Right forelimb (tissue), 1 donor: ENCODE measurements around the gene ANKRD11.
"Not testable (repeated sequence)": the region's sequence is repeated elsewhere in the genome, so short reads cannot be mapped to it uniquely, and the experiment has no call there.

Experiments used
- DNase-seq: peaks from one replicate; pipeline ENCODE4 v3.0.0-alpha.2; 2018

The ANKRD11 gene

DNA sequence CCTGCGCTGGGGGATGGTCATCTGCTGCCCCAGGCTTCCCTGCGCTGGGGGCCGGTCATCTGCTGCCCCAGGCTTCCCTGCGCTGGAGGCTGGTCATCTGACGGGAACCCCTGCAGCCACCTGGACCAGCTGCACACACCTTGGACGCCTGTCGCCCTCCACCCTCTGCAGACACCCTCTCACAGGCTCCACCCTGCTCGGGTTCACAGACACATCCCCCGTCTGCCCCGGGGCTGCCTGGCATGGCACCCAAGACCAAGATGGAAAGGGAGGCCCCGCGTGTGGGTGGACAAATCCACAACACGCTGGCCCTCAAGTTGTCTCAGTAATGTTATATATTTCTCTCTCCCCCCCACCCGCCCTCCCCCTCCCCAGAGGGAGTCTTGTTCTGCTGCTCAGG, 89.6 kb downstream of the ANKRD11 start:
- no peak for DNase-seq

DNA sequence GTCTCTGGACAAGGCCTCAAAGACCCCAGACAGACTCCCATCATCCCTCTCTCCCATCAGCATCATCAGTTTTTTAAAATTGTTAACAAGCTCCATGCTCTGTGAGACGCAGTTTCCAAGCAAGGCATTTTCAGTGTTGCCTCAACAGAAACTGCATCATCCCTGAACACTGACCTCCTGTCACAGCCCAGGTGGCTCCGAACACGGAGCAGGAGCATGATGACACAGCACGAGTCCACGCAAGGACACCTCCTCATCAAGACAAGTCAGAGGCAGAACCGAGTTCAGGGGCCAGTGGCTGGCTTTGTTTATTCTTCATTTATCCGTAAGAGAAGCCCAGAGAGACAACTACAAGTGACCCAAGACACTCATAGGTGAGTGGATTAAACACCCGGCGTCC, 91.4 kb downstream of the ANKRD11 start:
- DNase-seq, result no peak

DNA sequence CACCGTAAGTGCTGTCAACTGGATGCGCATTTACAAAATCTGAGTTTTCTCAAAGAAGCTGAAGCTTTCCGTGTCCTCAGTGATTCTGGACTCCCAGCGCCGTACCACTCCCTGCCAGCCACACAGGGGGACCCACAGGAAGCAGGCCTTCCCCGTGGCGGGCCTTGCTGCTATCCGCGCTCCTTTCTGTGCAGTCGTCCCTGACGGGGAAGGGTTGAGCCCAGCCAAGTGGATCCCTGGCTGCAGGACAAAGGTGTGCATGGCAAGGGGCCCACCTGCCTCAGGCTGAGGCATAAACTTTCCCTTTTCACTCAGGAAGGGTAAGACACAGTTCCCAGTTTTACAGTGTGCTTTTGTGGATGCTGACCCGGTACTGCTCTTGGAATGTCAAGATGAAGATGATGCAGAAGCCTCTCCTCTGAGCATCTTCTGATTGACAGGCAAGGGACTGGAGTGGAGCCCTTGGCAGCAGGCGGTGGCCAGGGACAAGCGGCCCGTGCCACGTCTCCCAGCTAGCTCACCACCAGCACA, 93.0 kb downstream of the ANKRD11 start:
- no peak for DNase-seq

DNA sequence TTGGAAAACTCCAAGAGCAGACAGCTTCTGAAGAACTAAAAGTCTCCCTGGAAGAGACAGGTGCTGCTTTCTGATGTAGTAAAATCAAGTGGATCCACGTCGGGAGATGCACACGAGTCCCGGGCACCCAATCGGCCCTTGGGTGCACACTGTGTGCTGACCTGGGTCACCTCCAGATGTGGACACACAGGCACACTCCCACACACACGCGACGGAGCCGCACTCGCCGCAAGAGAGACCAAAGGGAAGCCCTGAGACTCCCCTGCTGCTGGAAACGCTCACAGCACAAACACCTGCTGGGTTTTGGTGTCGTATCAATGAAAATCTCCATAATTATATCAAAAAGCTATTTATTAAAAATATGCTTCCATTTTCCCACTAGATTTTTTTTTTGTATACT, 94.2 kb downstream of the ANKRD11 start:
- no peak for DNase-seq

DNA sequence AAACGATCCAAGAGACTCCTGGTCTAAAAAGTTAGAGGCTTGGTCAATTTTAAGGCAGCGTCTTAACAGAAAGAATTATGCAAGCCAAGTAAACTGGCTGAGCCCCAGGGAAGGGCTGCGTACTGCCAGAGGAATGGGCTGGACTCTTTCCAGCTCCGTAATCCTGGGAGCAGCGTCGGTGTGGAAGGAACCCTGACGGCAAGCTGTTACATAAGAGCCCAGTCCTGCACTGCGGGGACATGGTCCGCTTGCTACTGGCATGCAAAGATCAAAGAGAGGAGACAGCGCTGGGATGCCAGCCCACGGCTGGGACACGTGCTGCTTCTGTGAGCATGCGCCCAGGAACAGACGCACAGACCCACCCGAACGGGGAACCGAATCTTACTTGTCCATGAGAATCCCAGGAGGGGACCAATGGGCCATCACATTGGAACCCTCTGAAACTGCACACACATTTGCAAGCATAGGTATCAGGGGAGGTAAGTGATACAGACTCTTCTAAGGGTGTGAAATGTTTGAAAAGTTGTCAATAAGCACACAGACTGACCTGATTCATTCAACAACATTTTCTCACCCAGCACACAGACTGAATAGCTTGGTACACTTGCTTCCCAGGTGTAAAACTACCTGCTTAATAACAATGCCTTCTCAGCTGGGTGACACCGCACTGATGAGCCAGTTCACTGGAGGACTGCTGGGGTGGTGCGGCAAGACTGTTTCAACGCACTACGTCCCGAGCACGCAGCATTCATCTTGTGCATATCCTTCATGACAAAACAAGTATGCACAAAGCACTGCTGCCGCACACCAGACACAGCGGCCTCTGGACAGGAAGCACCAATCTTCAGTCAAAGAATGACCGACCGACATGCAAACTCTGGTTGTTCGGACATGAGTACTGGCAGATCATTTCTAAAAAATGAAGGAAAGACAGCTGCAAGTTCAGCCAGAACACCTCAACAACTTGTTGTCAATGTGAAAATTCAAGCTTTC, 94.9 kb downstream of the ANKRD11 start:
- peak; percentile 86 for DNase-seq

DNA sequence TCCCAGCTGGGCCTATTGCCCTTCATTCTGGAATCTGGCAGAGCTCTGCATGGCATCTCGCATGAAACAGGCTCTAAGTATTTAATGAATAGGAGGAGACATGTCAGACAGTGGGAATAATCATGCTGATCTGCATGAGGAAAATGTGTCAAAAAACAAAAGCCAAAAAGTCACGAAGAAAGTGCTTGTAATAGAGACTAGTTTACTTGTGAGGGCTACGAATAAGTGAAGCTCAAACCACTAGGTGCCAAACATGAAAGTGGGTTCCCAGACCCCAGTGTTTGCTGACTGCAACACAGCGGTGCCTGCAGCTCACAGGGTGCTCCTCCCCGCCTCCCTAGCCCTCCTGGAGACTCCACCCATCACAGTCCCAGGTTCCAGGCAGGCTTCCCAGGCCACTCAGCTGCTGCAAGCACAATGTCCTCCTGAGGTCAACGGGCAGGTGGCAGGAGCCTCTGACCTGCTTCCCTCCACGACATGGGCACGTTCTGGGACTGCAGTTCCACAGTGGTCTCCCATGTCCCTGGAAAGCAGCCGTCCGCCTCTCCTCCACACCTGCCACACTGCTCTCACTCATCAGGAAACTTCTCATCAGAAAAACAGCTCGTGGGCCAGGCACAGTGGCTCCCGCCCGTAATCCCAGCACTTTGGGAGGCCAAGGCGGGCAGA, 96.5 kb downstream of the ANKRD11 start:
- no peak for DNase-seq

DNA sequence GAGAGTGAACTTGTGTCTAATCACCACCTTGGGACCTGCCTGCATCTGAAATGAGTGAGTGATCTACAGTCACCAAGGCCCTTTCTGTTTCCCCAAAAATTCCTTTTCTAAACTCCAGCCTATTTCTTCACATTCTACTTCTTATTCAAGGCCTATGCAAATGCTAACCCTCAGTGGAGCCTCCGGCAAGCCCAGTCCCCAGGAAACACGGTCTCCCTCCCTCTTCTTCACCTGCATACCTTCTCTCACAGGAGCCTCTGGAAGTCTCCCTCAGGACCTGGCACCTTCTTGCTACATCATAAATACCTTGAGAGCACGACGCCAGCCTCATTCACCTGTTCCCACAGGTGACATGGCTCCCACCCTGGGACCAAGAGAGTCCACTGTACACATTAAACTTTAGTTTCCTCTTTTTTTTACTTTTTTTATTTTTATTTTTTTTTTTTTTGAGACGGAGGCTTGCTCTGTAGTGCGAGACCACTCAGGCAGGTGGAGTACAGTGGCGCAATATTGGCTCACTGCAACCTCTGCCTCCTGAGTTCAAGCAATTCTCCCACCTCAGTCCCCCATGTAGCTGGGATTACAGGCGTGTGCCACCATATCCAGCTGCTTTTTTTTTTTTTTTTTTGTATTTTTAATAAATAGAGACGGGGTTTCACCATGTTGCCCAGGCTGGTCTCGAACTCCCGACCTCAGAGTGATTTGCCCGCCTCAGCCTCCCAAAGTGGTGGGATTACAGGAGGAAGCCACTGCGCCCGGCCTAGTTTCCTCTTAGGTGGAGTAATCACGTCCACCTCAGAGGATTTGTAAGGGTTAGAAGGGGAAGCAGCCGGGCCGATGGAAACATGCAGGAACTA, 97.3 kb downstream of the ANKRD11 start:
- no peak for DNase-seq

DNA sequence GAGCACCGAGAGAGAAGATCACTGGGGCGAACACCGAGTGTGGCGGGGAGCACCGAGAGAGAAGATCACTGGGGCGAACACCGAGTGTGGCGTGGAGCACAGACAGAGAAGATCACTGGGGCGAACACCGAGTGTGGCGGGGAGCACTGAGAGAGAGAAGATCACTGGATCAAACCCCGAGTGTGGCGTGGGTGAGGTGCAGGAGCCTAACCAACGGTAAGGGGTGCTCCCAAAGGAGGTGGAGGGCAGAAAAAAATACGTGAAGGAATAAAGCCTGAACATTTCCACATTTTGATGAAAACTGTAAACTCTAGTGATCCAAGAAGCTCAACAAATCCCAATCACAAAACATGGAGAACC, 100.2 kb downstream of the ANKRD11 start:
- not testable (repeated sequence) for DNase-seq

DNA sequence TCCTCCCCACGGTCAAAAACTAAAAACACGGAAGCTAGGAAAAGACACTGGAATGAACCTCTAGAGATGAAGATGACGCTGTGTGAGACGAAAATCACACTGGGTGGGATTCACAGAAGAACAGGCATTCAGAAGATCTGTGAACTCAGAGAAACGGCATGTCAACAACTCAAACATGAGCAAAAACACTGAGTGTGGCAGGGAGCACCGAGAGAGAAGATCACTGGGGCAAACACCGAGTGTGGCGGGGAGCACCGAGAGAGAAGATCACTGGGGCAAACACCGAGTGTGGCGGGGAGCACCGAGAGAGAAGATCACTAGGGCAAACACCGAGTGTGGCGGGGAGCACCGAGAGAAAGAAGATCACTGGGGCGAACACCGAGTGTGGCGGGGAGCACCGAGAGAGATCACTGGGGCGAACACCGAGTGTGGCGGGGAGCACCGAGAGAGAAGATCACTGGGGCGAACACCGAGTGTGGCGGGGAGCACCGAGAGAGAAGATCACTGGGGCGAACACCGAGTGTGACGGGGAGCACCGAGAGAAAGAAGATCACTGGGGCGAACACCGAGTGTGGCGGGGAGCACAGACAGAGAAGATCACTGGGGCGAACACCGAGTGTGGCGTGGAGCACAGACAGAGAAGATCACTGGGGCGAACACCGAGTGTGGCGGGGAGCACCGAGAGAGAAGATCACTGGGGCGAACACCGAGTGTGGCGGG, 100.7 kb downstream of the ANKRD11 start:
- not testable (repeated sequence) for DNase-seq

DNA sequence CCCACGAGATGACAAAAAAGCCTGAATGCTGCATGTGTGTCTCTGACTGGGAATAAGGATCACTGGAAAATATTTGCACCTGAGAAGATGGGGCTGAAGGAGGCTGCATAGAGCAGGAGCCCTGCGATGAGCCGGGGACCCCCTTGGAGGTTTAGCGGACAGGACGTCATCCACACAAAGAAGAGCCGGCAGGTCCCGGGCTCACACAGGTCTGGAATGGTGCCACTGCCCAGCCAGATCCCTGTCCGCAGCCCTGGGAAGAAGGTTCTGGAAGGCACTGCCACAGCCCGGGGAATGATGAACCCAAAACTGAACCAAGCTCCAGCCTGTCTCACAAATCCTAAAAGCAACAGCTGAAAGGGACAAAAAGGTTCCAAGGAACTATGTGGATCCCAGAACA, 101.8 kb downstream of the ANKRD11 start:
- no peak for DNase-seq

DNA sequence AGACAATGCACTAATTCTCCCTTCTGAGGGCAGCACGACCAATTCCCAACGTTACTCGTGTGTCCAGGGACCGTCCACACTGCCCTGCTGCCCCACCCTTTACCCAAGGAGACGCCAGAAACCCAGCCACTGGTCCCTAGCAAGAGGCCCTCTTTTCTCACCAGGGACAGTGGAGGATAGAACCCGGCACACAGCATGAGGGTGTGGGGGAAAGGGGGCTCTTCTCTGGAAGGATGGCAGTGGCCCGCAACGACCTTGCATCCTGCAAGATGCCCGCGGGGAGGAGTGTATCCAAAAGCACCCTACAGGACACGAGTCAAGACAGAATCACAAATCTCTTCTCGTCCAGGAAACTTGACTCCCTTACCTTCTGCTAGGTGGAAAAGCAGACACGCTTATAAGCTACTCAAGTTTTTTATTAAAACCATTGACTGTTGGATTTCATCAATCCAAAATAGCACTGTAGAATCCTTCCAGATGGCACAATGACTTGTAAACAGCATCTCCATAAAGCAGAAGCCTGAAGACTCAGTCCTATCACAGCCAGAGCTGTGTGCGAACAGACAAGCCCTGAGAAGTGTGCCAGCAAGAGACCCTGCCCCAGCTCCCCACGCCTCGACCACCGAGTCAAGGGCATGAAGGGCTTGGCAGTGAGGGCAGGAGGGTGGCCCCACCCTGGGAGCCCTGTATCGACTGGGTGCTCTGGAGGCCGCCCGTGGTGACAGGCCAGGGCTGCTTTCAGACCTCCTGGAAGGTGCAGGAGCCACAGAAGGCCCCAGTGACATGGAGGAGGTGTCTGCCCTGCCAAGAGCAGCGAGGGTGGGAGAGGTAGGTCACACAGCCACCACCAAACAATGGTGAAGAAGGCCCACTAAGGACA, 103.8 kb downstream of the ANKRD11 start:
- no peak for DNase-seq

DNA sequence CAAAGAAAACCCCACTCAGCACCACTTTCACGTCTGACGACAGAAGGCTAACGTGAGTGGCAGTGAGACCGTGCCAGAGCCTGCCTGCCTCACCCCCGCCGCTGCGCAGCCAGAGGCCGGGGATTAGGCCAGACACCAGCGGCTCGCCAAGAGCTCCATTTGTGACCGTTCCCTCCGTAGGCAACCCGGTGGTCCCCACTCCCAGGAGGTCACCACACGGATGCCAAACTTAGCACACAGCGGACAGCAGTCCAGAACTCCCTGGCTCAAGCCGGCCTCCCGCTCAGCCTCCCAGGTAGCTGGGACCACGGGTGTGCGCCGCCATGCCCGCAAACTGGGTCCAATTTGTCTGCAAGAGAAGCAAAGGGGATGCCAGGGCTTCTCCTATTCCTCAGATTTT, 104.6 kb downstream of the ANKRD11 start:
- DNase-seq, result no peak

DNA sequence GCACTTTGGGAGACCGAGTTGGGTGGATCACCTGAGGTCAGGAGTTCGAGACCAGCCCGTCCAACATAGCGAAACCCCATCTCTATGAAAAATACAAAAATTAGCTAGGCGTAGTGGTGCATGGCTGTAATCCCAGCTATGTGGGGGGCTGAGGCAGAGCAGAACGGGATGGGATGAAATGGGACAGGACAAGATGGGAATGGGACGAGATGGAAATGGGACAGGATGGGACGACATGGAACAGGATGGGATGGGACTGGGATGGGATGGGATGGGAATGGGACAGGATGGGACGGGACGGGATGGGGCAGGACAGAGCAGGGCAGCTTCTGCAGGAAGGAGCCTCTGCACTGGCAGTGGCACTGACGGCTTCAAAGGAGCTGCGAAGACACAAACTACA, 106.1 kb downstream of the ANKRD11 start:
- no peak for DNase-seq

DNA sequence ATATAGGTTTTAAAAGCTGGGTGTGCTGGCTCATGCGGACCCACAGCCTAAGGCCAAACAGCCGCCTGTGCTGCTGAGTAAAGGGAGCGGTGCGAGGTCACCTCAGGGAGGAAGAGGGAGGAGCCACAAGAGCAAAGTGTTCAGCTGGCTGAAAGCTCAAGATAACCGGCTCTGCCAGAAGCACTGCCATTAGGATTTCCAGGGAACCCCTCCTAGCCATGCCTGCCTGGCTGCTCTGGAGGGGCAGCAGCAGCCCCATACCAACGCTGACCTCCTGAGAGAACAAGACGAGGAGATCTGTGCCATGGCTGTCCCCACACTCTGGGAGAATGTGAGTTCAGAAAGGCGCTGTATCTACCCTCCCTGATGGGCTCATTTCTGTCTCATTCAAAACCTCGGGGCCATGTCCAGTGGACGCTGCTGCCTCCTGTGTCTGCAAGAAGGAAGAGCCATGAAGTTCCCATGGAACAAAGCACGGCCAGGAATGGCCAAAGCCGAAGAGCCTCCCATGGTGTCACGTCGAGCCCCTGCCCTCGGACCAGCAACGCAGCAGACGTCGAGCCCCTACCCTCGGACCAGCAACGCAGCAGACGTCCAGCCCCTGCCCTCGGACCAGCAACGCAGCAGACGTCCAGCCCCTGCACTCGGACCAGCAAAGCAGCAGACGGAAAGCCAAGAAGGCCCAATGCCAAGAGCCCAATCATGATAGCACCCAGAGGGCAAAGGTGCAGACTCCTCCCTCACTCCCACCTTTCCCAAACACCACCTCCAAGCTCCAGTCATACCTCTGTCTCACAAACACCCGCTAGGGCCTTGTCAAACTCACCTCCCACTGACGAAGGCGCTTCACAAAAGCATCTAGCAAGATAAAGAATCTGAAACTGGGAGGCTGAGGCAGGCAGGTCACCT, 107.0 kb downstream of the ANKRD11 start:
- DNase-seq, result no peak

DNA sequence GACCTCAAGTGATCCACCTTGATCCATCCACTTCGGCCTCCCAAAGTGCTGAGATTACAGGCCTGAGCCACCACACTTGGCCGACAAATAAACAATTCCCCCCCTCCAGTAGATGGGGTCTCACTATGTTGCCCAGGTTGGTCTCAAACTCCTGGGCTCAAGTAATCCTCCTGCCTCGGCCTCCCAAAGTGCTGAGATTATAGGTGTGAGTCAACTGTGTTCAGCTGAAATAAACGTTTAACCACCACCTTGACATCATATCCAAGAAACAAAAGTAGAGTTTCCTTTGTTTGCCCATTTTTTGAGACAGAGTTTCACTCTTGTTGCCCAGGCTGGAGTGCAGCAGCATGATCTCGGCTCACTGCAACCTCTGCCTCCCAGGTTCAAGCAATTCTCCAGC, 107.8 kb downstream of the ANKRD11 start:
- not testable (repeated sequence) for DNase-seq

DNA sequence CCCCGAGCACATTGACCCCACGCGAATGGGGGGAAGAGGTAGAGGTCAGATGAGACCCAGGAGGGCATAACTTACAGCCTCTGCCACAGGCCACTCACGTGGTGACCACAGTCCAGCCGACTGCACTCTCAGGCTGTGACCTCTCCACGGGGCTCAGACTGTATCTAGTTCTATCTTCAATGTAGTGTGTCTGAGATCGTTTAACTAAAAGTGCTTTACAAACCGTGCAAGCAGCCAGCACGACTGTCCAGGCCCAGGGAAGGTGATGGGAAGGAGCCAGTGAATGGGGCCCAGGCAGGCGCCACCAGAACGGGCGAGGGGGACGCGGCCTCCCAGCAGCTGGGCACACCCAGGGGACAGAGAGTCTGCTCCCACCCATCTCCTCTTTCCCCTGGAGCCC, 108.6 kb downstream of the ANKRD11 start:
- no peak for DNase-seq

DNA sequence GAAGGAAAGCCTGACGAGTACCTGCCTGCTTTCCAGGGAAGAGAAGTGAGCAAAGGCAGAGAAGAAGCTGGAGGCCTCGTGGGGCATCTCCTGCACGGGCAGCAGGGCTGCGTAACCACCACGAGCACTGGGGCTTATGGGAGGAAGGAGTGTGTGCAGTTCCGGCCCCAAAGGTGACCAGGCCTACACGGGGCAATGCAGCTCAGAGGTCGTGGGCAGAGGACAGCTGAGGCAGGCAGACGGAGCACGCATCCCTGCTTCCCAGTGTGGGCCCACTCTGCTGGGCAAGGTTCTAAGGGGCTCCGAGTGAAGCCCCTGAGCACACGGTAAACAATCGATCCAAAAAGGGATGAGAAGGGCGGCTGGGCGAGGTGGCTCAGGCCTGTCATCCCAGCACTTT, 109.7 kb downstream of the ANKRD11 start:
- DNase-seq, result no peak

DNA sequence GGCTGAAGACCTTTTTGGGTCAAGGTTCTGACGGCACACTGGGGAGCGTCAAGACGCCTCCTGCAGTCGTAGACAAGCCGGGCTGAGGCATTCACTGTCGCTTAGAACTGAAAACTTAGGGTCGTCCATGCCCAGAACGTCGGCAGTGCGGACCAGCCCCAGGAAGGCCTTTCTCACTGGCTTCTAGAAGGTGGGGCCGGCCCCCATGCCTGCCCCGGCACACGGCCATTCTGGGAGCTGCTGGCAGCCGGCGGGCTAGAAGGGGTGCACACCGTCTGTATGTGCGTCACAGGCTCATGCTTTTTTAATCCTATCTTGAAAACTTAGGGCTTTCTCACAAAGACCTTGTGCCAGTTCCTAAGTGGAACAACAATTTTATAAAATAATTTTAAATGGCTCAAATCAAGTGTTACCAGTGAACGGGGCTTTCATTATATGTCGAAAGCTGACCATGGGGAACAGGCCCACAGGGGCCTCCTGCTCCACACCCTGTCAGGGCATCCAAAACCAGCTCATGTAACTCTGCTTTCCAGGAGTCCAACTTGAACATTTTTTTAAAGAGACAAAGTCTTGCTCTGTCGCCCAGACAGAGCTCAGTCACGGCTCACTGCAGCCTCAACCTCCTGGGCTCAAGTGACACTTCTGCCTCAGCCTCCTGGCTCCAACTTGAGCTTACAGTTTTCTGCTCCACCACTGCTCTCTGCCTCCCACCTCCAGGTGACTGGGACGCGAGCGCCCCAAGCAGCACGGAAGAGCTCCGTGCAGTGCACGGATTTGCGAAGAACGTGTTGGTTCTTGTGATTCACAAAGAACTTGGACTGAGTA, 111.2 kb downstream of the ANKRD11 start:
- DNase-seq, result no peak

DNA sequence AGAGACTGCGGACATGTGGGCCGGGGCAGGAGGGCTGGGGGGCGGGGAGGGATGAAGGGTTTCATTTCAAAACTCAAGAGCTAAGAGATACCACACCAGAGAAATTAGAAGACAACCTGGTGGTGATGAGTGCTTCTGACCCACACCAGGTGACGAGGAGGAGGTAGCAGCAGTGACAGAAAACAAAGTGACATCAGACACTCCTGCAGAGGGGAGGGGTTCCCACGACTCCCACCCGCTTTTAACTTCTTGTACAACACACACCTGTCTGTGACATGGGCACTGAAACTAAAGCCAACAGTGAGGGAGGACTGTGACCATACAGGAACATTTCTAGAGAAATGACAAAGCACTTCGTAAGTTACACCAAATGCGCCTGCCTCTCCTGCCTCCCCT, 112.9 kb downstream of the ANKRD11 start:
- no peak for DNase-seq
